ENCODE data around the gene ATP2A2. TPM values are rescaled to one million over a fixed set of nuclear protein-coding genes. Genes with fewer than 3 reads are reported as not detected.

Gene ATP2A2
- total RNA-seq, 4 donors from 2014 or later, result 118 to 233 (median 163) TPM

- peaks cover 0 to 35% (median 0%) of the 10 kb centered on the region in 3 donors for H3K4me1 ChIP-seq
- no peaks in the 10 kb centered on the region for H3K9me3 ChIP-seq
- no peak for ATAC-seq
- peaks cover 0 to 8% of the 10 kb centered on the region in 2 donors for H3K36me3 ChIP-seq
- WGBS, 2 donors (ENCODE audit: low coverage in 1 of 2), result 97 to 100% methylated on average over 2 of the region's 7 CpGs
- no peak for TF ChIP-seq CTCF (IDR thresholded peaks at IDR 0.05)
- peak overlapping the region in 2 of 4 donors; percentile 51 to 63 for H3K27ac ChIP-seq
- H3K4me3 ChIP-seq, result no peak overlapping the region
- no peaks in the 10 kb centered on the region for H3K27me3 ChIP-seq
Measured at GRCh38 chr12:110365489-110366320, 84.7 kb downstream of the ATP2A2 start.

GRCh38 chr12:110366321-110367142, 85.5 kb downstream of the ATP2A2 start:
- 67 to 75% methylated on average over 2 to 3 of the region's 13 CpGs for WGBS, 2 donors (ENCODE audit: low coverage in 1 of 2)
- Histone ChIP-seq H3K27me3 (no peaks in the 10 kb centered on the region), H3K4me1 (peaks cover 0 to 43% (median 0%) of the 10 kb centered on the region in 3 donors), H3K9me3 (no peaks in the 10 kb centered on the region), H3K4me3 (no peak overlapping the region), H3K27ac (peak overlapping the region in 2 of 4 donors; percentile 51 to 63), H3K36me3 (peaks cover 0 to 14% of the 10 kb centered on the region in 2 donors)
- no peak for ATAC-seq
- TF ChIP-seq POLR2AphosphoS5 (IDR thresholded peaks at IDR 0.05) (no peak), POLR2A (IDR thresholded peaks at IDR 0.05) (no peak), EP300 (IDR thresholded peaks at IDR 0.05) (no peak), CTCF (IDR thresholded peaks at IDR 0.05) (no peak)

- no peaks in the 10 kb centered on the region for H3K27me3 ChIP-seq
- H3K4me1 ChIP-seq, result peaks cover 0 to 51% (median 5%) of the 10 kb centered on the region in 3 donors
- H3K27ac ChIP-seq, result peak overlapping the region in 2 of 4 donors; percentile 51 to 63
- no peak overlapping the region for H3K4me3 ChIP-seq
- TF ChIP-seq POLR2A (IDR thresholded peaks at IDR 0.05) (no peak), CTCF (IDR thresholded peaks at IDR 0.05) (no peak), EP300 (IDR thresholded peaks at IDR 0.05) (no peak), POLR2AphosphoS5 (IDR thresholded peaks at IDR 0.05) (no peak)
- WGBS, 2 donors (ENCODE audit: low coverage in 1 of 2), result 36 to 48% methylated on average over 5 to 10 of the region's 15 CpGs
- no peaks in the 10 kb centered on the region for H3K9me3 ChIP-seq
- no peak for ATAC-seq
- peaks cover 0 to 22% of the 10 kb centered on the region in 2 donors for H3K36me3 ChIP-seq
Measured at GRCh38 chr12:110367181-110367864, 86.3 kb downstream of the ATP2A2 start.

- Histone ChIP-seq H3K4me1 (peaks cover 0 to 78% (median 27%) of the 10 kb centered on the region in 3 donors), H3K4me3 (no peak overlapping the region), H3K27ac (no peak overlapping the region), H3K9me3 (no peaks in the 10 kb centered on the region), H3K36me3 (peaks cover 0 to 49% of the 10 kb centered on the region in 2 donors), H3K27me3 (no peaks in the 10 kb centered on the region)
- no peak for ATAC-seq
- 92 to 96% methylated on average over 5 to 8 of the region's 8 CpGs for WGBS, 2 donors (ENCODE audit: low coverage in 1 of 2)
- TF ChIP-seq POLR2AphosphoS5 (IDR thresholded peaks at IDR 0.05), result no peak
- TF ChIP-seq CTCF (IDR thresholded peaks at IDR 0.05), result no peak
- TF ChIP-seq EP300 (IDR thresholded peaks at IDR 0.05), result no peak
- TF ChIP-seq POLR2A (IDR thresholded peaks at IDR 0.05), result no peak
Measured at GRCh38 chr12:110369992-110370391, 88.9 kb downstream of the ATP2A2 start.
